ENCODE measurements around the gene DISP3. TPM values are rescaled to one million over a fixed set of nuclear protein-coding genes. Genes with fewer than 3 reads are reported as not detected.

The DISP3 gene
- total and polyA plus RNA-seq, 3 donors from 2014 or later, result 6.8 to 8.8 (median 7.3) TPM

GRCh38 chr1:11526071-11526895, 47.3 kb downstream of the DISP3 start:
- TF ChIP-seq CTCF (IDR thresholded peaks at IDR 0.05) (no peak), POLR2A (IDR thresholded peaks at IDR 0.05) (no peak)
- H3K4me1 ChIP-seq, result no peaks in the 10 kb centered on the region
- H3K9me3 ChIP-seq, result no peaks in the 10 kb centered on the region
- 86 to 87% methylated on average over 21 to 26 of the region's 26 CpGs for WGBS, 2 donors
- intact Hi-C loops (cut with DNase I; ENCODE audit: low total_unique reads), result no loop called here
- no peak overlapping the region for H3K4me3 ChIP-seq
- H3K27ac ChIP-seq, result no peak overlapping the region
- H3K27me3 ChIP-seq, result no peaks in the 10 kb centered on the region
- DNase-seq, result no peak
- H3K36me3 ChIP-seq (ENCODE audit: low read depth, missing control alignments), result no peaks in the 10 kb centered on the region

GRCh38 chr1:11527541-11528452, 48.8 kb downstream of the DISP3 start:
- Histone ChIP-seq H3K36me3 (ENCODE audit: low read depth, missing control alignments) (no peaks in the 10 kb centered on the region), H3K27me3 (no peaks in the 10 kb centered on the region), H3K4me3 (no peak overlapping the region), H3K9me3 (no peaks in the 10 kb centered on the region), H3K27ac (no peak overlapping the region), H3K4me1 (no peaks in the 10 kb centered on the region)
- no peak for DNase-seq
- intact Hi-C loops (cut with DNase I; ENCODE audit: low total_unique reads), result no loop called here
- WGBS, 2 donors, result 91 to 94% methylated on average over 13 of the region's 13 CpGs
- TF ChIP-seq CTCF (IDR thresholded peaks at IDR 0.05), result no peak
- TF ChIP-seq POLR2A (IDR thresholded peaks at IDR 0.05), result no peak

GRCh38 chr1:11528611-11529261, 49.8 kb downstream of the DISP3 start:
- no peak for DNase-seq
- Histone ChIP-seq H3K9me3 (no peaks in the 10 kb centered on the region), H3K27ac (no peak overlapping the region), H3K4me1 (no peaks in the 10 kb centered on the region), H3K36me3 (ENCODE audit: low read depth, missing control alignments) (no peaks in the 10 kb centered on the region), H3K27me3 (no peaks in the 10 kb centered on the region), H3K4me3 (no peak overlapping the region)
- 93 to 95% methylated on average over 6 to 13 of the region's 13 CpGs for WGBS, 2 donors
- TF ChIP-seq POLR2A (IDR thresholded peaks at IDR 0.05) (no peak), CTCF (IDR thresholded peaks at IDR 0.05) (no peak)
- intact Hi-C loops (cut with DNase I; ENCODE audit: low total_unique reads), result no loop called here

GRCh38 chr1:11529330-11529729, 50.4 kb downstream of the DISP3 start:
- no peak for DNase-seq
- Histone ChIP-seq H3K9me3 (no peaks in the 10 kb centered on the region), H3K27me3 (no peaks in the 10 kb centered on the region), H3K36me3 (ENCODE audit: low read depth, missing control alignments) (no peaks in the 10 kb centered on the region), H3K4me1 (no peaks in the 10 kb centered on the region), H3K27ac (no peak overlapping the region), H3K4me3 (no peak overlapping the region)
- TF ChIP-seq CTCF (IDR thresholded peaks at IDR 0.05), result no peak
- no peak for TF ChIP-seq POLR2A (IDR thresholded peaks at IDR 0.05)
- 91% methylated on average over 7 to 10 of the region's 10 CpGs for WGBS, 2 donors
- intact Hi-C loops (cut with DNase I; ENCODE audit: low total_unique reads), result no loop called here
